ENCODE measurements around the gene IFT20.
A peak's percentile ranks its signal among the peaks of the same experiment; 100 is the strongest.

Gene IFT20

GRCh38 chr17:28324267-28324745, 11.0 kb downstream of the IFT20 start:
- Histone ChIP-seq H3K9me2 (ENCODE audit: low read depth, low read length) (no peaks in the 10 kb centered on the region), H3K4me2 (ENCODE audit: low read length) (no peak overlapping the region), H2AFZ (ENCODE audit: low read length) (no peak overlapping the region), H3K9me3 (ENCODE audit: low read length) (no peaks in the 10 kb centered on the region), H3K36me3 (ENCODE audit: insufficient read depth, low read length) (peaks cover 63% of the 10 kb centered on the region), H4K20me1 (ENCODE audit: insufficient read depth, low read length) (no peaks in the 10 kb centered on the region), H3K79me2 (ENCODE audit: insufficient read depth, low read length) (peaks cover 52% of the 10 kb centered on the region), H3K4me3 (ENCODE audit: low read depth, low read length, poor library complexity, severe bottlenecking) (no peak overlapping the region), H3K27me3 (ENCODE audit: insufficient read depth, low read length) (no peaks in the 10 kb centered on the region), H3K27ac (ENCODE audit: low read depth, low read length, poor library complexity, severe bottlenecking) (no peak overlapping the region), H3K9ac (ENCODE audit: low read length) (no peak overlapping the region), H3K4me1 (ENCODE audit: insufficient read depth, low read length, severe bottlenecking) (peaks cover 28% of the 10 kb centered on the region), H3F3A (ENCODE audit: insufficient read depth, low read length) (no peaks in the 10 kb centered on the region)
- TF ChIP-seq EZH2 (IDR thresholded peaks at IDR 0.05; ENCODE audit: borderline replicate concordance, low read length) (no peak), CTCF (IDR thresholded peaks at IDR 0.05; ENCODE audit: low read length) (no peak)

GRCh38 chr17:28320215-28321061, 14.8 kb downstream of the IFT20 start:
- no peaks in the 10 kb centered on the region for H3K27me3 ChIP-seq (ENCODE audit: insufficient read depth, low read length)
- no peaks in the 10 kb centered on the region for H3K9me2 ChIP-seq (ENCODE audit: low read depth, low read length)
- H3K4me1 ChIP-seq (ENCODE audit: insufficient read depth, low read length, severe bottlenecking), result peaks cover 40% of the 10 kb centered on the region
- no peaks in the 10 kb centered on the region for H4K20me1 ChIP-seq (ENCODE audit: insufficient read depth, low read length)
- peaks cover 25% of the 10 kb centered on the region; the same call in 1 of the 2 replicates for H3K36me3 ChIP-seq (ENCODE audit: insufficient read depth, low read length)
- TF ChIP-seq EZH2 (IDR thresholded peaks at IDR 0.05; ENCODE audit: borderline replicate concordance, low read length) (no peak), CTCF (IDR thresholded peaks at IDR 0.05; ENCODE audit: low read length) (no peak)
- no peaks in the 10 kb centered on the region for H3K9me3 ChIP-seq (ENCODE audit: low read length)
- H3K9ac ChIP-seq (ENCODE audit: low read length), result peak overlapping the region; percentile 97
- no peak overlapping the region for H2AFZ ChIP-seq (ENCODE audit: low read length)
- H3K4me3 ChIP-seq (ENCODE audit: low read depth, low read length, poor library complexity, severe bottlenecking), result peak overlapping the region; percentile 87
- H3K4me2 ChIP-seq (ENCODE audit: low read length), result peak overlapping the region; percentile 86
- peaks cover 54% of the 10 kb centered on the region for H3K79me2 ChIP-seq (ENCODE audit: insufficient read depth, low read length)
- H3F3A ChIP-seq (ENCODE audit: insufficient read depth, low read length), result no peaks in the 10 kb centered on the region
- peak overlapping the region; percentile 59 for H3K27ac ChIP-seq (ENCODE audit: low read depth, low read length, poor library complexity, severe bottlenecking)

- Histone ChIP-seq H3K27ac (ENCODE audit: low read depth, low read length, poor library complexity, severe bottlenecking) (peak overlapping the region; percentile 59), H3K9ac (ENCODE audit: low read length) (peak overlapping the region; percentile 97), H3K27me3 (ENCODE audit: insufficient read depth, low read length) (no peaks in the 10 kb centered on the region), H2AFZ (ENCODE audit: low read length) (no peak overlapping the region), H3K36me3 (ENCODE audit: insufficient read depth, low read length) (peaks cover 20% of the 10 kb centered on the region; the same call in 1 of the 2 replicates), H4K20me1 (ENCODE audit: insufficient read depth, low read length) (no peaks in the 10 kb centered on the region), H3K9me2 (ENCODE audit: low read depth, low read length) (no peaks in the 10 kb centered on the region), H3K4me1 (ENCODE audit: insufficient read depth, low read length, severe bottlenecking) (peaks cover 40% of the 10 kb centered on the region), H3F3A (ENCODE audit: insufficient read depth, low read length) (no peaks in the 10 kb centered on the region), H3K9me3 (ENCODE audit: low read length) (no peaks in the 10 kb centered on the region), H3K4me2 (ENCODE audit: low read length) (peak overlapping the region; percentile 86), H3K79me2 (ENCODE audit: insufficient read depth, low read length) (peaks cover 52% of the 10 kb centered on the region), H3K4me3 (ENCODE audit: low read depth, low read length, poor library complexity, severe bottlenecking) (peak overlapping the region; percentile 87)
- no peak for TF ChIP-seq EZH2 (IDR thresholded peaks at IDR 0.05; ENCODE audit: borderline replicate concordance, low read length)
Observed at GRCh38 chr17:28319598-28319935, 15.7 kb downstream of the IFT20 start.

Data from OCI-LY1 (cell line).